Measurements from ENCODE around the gene RABGAP1L.
"Not testable (repeated sequence)": the region's sequence is repeated elsewhere in the genome, so short reads cannot be mapped to it uniquely, and the experiment has no call there.

Gene RABGAP1L

GRCh38 chr1:174204697-174205308 is 45.5 kb downstream of the RABGAP1L start:
- DNase-seq = no peak

DNA sequence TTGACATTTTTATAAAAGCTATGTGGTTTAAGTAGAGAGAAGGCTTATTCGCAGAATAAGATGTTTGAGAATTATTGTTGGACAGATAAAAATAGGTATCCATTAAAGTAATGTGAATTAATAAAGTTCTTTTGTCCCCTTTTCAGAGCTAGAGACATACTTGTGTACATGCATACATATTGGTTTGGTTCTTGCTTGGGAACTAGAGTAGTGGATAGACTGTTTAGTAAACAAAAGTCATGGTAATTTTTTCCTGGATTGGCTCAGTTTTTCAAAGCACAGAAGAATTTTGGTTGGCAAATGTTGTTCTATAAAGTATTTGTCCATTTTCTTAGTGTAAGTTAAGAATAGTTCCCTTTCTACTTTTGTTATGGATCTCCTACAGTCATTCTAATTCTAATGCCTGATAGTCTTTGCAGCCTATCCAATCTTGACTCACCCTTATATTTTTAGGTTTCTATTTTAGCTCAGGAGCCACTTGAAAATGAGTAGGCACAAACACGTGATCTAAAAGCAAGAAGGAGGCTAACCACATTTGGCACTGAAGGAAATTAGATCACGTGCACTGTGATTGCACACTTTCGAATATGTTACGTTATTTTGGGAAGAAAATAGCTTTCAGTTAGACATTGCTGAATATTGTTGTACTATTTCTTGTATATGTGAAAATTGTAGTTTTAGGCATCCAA is 47.0 kb downstream of the RABGAP1L start:
- DNase-seq = no peak

- no peak for DNase-seq
Observed at GRCh38 chr1:174209347-174210187, 50.2 kb downstream of the RABGAP1L start.

- no peak for DNase-seq
Observed at GRCh38 chr1:174211486-174211885, 52.2 kb downstream of the RABGAP1L start.

DNA sequence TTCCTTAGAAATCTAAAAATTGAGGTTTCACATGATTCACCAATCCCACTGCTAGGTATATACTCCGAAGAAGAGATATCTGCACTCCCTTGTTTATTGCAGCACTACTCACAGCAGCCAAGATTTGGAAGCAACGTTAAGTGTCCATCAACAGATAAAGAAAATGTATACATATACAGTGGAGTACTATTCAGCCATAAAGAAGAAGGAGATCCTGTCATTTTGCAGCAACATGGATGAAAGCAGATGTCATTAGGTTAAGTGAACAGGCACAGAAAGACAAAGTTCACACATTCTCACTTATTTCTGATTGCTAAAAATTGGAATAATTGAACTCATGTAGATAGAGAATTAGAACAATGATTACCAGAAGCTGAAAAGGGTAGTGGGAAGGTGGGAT is 56.4 kb downstream of the RABGAP1L start:
- DNase-seq = no peak

GRCh38 chr1:174217248-174217647 is 57.9 kb downstream of the RABGAP1L start:
- DNase-seq = no peak

GRCh38 chr1:174217787-174218574 is 58.7 kb downstream of the RABGAP1L start:
- DNase-seq = peak; percentile 8

- no peak for DNase-seq
Observed at GRCh38 chr1:174218983-174219382, 59.7 kb downstream of the RABGAP1L start.

GRCh38 chr1:174219606-174220370 is 60.5 kb downstream of the RABGAP1L start:
- DNase-seq = no peak

DNA sequence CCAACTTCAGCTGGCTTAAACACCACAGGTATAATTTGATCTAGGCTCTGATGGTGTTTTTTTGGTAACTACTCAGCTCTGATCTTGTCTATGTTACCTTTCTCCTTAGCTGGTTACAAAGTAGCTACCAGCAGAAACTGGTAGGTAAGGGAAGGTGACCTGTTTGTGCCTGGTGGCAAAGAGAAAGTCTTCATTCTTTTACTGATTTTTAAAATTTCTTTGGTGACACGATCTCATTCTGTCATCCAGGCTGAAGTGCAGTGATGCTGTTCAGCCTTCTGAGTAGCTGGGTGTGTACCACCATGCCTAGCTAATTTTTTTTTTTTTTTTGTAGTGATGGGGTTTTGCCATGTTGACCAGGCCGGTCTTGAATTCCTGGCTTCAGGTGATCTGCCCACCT is 62.4 kb downstream of the RABGAP1L start:
- DNase-seq = no peak

DNA sequence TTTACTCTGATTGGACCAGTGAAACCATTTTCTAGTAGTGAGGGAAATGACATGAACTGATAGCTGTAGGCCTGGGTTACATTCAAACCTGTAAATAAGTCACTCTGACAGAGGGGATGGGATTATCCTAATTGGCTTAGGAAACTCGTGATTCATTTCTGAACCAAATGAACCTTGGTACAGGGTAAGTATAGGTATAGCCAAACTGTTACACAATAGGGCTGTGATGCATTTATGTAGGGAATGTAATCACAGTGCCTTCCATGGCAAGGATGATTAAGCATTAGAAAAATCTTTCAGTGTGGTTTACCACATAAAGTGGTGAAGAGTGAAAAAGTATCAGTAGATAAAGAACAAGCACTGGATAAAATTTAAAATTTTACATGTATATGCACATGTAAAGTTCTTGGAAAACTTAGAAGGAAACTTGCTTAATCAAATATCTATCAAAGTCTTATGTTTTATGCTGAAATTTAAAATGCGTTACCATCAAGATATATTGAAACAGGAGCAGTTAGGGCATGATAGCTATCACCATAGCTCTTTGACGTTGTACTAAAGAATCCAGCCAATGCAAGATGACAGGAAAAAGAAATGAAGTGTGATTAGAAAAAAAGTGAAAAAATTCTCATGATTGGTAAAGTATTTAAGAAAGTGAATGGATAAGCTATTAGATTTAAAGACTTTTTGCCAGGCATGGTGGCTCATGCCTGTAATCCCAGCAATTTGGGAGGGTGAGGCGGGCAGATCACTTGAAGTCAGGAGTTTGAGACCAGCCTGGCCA is 63.0 kb downstream of the RABGAP1L start:
- no peak for DNase-seq

GRCh38 chr1:174224641-174225040 is 65.3 kb downstream of the RABGAP1L start:
- DNase-seq = no peak

GRCh38 chr1:174225499-174226204 is 66.3 kb downstream of the RABGAP1L start:
- DNase-seq = no peak

DNA sequence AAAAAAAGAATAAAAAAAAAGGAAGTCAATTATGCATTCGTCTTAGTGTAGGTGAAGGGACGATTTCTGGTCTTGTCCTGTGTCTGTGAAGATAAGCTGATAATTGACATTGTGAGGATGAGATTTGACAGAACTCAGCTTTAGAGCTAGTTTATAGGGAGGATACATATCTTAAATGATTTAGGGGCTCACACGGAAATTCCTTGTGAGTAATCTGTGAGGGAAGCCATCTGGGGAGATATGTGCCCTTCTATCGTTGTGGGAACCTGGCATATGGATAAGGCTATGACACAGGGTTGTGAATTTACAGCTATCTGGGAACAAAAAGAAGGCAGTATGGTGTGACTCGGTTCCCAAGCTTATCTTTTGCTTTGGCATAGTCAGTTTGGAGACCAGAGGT is 71.1 kb downstream of the RABGAP1L start:
- no peak for DNase-seq

- no peak for DNase-seq
Observed at GRCh38 chr1:174232761-174233160, 73.4 kb downstream of the RABGAP1L start.

- not testable (repeated sequence) for DNase-seq
Observed at GRCh38 chr1:174238845-174239501, 79.7 kb downstream of the RABGAP1L start.

GRCh38 chr1:174239541-174239940 is 80.2 kb downstream of the RABGAP1L start:
- DNase-seq = no peak

GRCh38 chr1:174242856-174243255 is 83.5 kb downstream of the RABGAP1L start:
- no peak for DNase-seq

- DNase-seq = no peak
Observed at GRCh38 chr1:174243451-174244000, 84.2 kb downstream of the RABGAP1L start.

DNA sequence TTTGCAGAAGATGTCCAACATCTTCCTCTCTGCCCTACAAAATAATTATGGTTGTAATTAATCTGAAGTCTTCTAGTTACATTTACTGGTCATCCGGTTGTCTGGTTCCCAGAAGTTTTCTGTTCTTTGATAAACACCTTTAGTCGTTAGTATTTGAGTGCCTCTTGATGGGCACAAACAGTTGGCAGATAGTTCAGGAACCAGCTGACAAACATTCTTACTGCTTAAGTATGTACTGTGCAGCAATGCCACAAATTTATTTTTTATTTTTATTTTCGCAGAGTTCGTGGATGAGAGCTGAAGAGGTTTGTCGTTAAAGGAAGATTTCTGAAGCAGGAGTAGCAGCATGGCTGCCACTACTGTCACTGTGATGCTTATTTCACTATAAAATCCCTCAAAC is 84.7 kb downstream of the RABGAP1L start:
- DNase-seq = no peak
